Suppressor macrophage treated with lipopolysaccharide for 1 hour (primary cell): ENCODE results near the gene ADAM15.
A peak's percentile ranks its signal among the peaks of the same experiment; 100 is the strongest.

Source experiments
- DNase-seq, 3 donors: peaks; one replicate each; pipeline ENCODE4 v3.0.0-alpha.2; 2020 to 2022

The ADAM15 gene

GRCh38 chr1:155012776-155013602 lies 38.1 kb upstream of the ADAM15 start:
- DNase-seq: peak; percentile 48 to 58 (median 57)

- no peak for DNase-seq
Observed at GRCh38 chr1:155013632-155014031, 37.5 kb upstream of the ADAM15 start.

GRCh38 chr1:155014709-155015508 lies 36.2 kb upstream of the ADAM15 start:
- DNase-seq: no peak

- DNase-seq: no peak
Observed at GRCh38 chr1:155015527-155016230, 35.4 kb upstream of the ADAM15 start.

GRCh38 chr1:155016231-155016831 lies 34.8 kb upstream of the ADAM15 start:
- no peak for DNase-seq

GRCh38 chr1:155017041-155017945 lies 33.8 kb upstream of the ADAM15 start:
- DNase-seq: peak; percentile 88 to 94 (median 89)

GRCh38 chr1:155017946-155018316 lies 33.2 kb upstream of the ADAM15 start:
- no peak for DNase-seq

- DNase-seq: peak in 2 of 3 donors; percentile 51 to 55
Observed at GRCh38 chr1:155018617-155019348, 32.3 kb upstream of the ADAM15 start.

- DNase-seq: no peak
Observed at GRCh38 chr1:155019377-155020245, 31.5 kb upstream of the ADAM15 start.

- no peak for DNase-seq
Observed at GRCh38 chr1:155022136-155022926, 28.8 kb upstream of the ADAM15 start.

GRCh38 chr1:155022927-155023236 lies 28.2 kb upstream of the ADAM15 start:
- DNase-seq: no peak

GRCh38 chr1:155023627-155024026 lies 27.5 kb upstream of the ADAM15 start:
- DNase-seq: no peak

- DNase-seq: no peak
Observed at GRCh38 chr1:155024315-155024714, 26.8 kb upstream of the ADAM15 start.

GRCh38 chr1:155026154-155026553 lies 25.0 kb upstream of the ADAM15 start:
- DNase-seq: no peak

GRCh38 chr1:155026588-155026987 lies 24.5 kb upstream of the ADAM15 start:
- no peak for DNase-seq

GRCh38 chr1:155029513-155030242 lies 21.4 kb upstream of the ADAM15 start:
- DNase-seq: no peak

- DNase-seq: no peak
Observed at GRCh38 chr1:155030243-155030795, 20.8 kb upstream of the ADAM15 start.

- DNase-seq: no peak
Observed at GRCh38 chr1:155030899-155031298, 20.2 kb upstream of the ADAM15 start.
